ENCODE measurements around the gene RAP1GAP2. TPM values are rescaled to one million over a fixed set of nuclear protein-coding genes. Genes with fewer than 3 reads are reported as not detected.

Gene RAP1GAP2
- polyA plus RNA-seq, 3 donors: 20.7 to 31.8 (median 25.1) TPM

- DNase-seq (ENCODE audit: extremely low read depth in 1 of 11, low read depth in 9 of 11, low spot score in 4 of 11): no peak
Measured at GRCh38 chr17:2897605-2898004, 101.4 kb downstream of the RAP1GAP2 start.

GRCh38 chr17:2898255-2898926 lies 102.2 kb downstream of the RAP1GAP2 start:
- DNase-seq (ENCODE audit: extremely low read depth in 1 of 11, low read depth in 9 of 11, low spot score in 4 of 11): no peak

GRCh38 chr17:2899906-2900305 lies 103.7 kb downstream of the RAP1GAP2 start:
- peak in 7 of 11 donors; percentile 32 to 66 (median 41) for DNase-seq (ENCODE audit: extremely low read depth in 1 of 11, low read depth in 9 of 11, low spot score in 4 of 11)

- DNase-seq (ENCODE audit: extremely low read depth in 1 of 11, low read depth in 9 of 11, low spot score in 4 of 11): no peak
Measured at GRCh38 chr17:2900842-2901241, 104.6 kb downstream of the RAP1GAP2 start.

GRCh38 chr17:2901582-2901981 lies 105.3 kb downstream of the RAP1GAP2 start:
- no peak for DNase-seq (ENCODE audit: extremely low read depth in 1 of 11, low read depth in 9 of 11, low spot score in 4 of 11)

GRCh38 chr17:2902546-2902945 lies 106.3 kb downstream of the RAP1GAP2 start:
- no peak for DNase-seq (ENCODE audit: extremely low read depth in 1 of 11, low read depth in 9 of 11, low spot score in 4 of 11)

- no peak for DNase-seq (ENCODE audit: extremely low read depth in 1 of 11, low read depth in 9 of 11, low spot score in 4 of 11)
Measured at GRCh38 chr17:2903193-2903974, 107.1 kb downstream of the RAP1GAP2 start.

GRCh38 chr17:2904135-2904534 lies 107.9 kb downstream of the RAP1GAP2 start:
- peak in 10 of 11 donors; percentile 41 to 72 (median 52) for DNase-seq (ENCODE audit: extremely low read depth in 1 of 11, low read depth in 9 of 11, low spot score in 4 of 11)

- DNase-seq (ENCODE audit: extremely low read depth in 1 of 11, low read depth in 9 of 11, low spot score in 4 of 11): no peak
Measured at GRCh38 chr17:2905269-2905668, 109.0 kb downstream of the RAP1GAP2 start.

- no peak for DNase-seq (ENCODE audit: extremely low read depth in 1 of 11, low read depth in 9 of 11, low spot score in 4 of 11)
Measured at GRCh38 chr17:2905696-2906501, 109.7 kb downstream of the RAP1GAP2 start.

- DNase-seq (ENCODE audit: extremely low read depth in 1 of 11, low read depth in 9 of 11, low spot score in 4 of 11): no peak
Measured at GRCh38 chr17:2906901-2907300, 110.7 kb downstream of the RAP1GAP2 start.

- DNase-seq (ENCODE audit: extremely low read depth in 1 of 11, low read depth in 9 of 11, low spot score in 4 of 11): peak in 2 of 11 donors; percentile 48 to 52
Measured at GRCh38 chr17:2909175-2909845, 113.1 kb downstream of the RAP1GAP2 start.

GRCh38 chr17:2909846-2910234 lies 113.6 kb downstream of the RAP1GAP2 start:
- no peak for DNase-seq (ENCODE audit: extremely low read depth in 1 of 11, low read depth in 9 of 11, low spot score in 4 of 11)

- DNase-seq (ENCODE audit: extremely low read depth in 1 of 11, low read depth in 9 of 11, low spot score in 4 of 11): no peak
Measured at GRCh38 chr17:2911035-2911754, 115.0 kb downstream of the RAP1GAP2 start.

GRCh38 chr17:2911755-2912111 lies 115.5 kb downstream of the RAP1GAP2 start:
- no peak for DNase-seq (ENCODE audit: extremely low read depth in 1 of 11, low read depth in 9 of 11, low spot score in 4 of 11)

GRCh38 chr17:2912754-2913153 lies 116.5 kb downstream of the RAP1GAP2 start:
- no peak for DNase-seq (ENCODE audit: extremely low read depth in 1 of 11, low read depth in 9 of 11, low spot score in 4 of 11)

- no peak for DNase-seq (ENCODE audit: extremely low read depth in 1 of 11, low read depth in 9 of 11, low spot score in 4 of 11)
Measured at GRCh38 chr17:2916461-2916860, 120.2 kb downstream of the RAP1GAP2 start.

- DNase-seq (ENCODE audit: extremely low read depth in 1 of 11, low read depth in 9 of 11, low spot score in 4 of 11): no peak
Measured at GRCh38 chr17:2921443-2921842, 125.2 kb downstream of the RAP1GAP2 start.

GRCh38 chr17:2924211-2924610 lies 128.0 kb downstream of the RAP1GAP2 start:
- DNase-seq (ENCODE audit: extremely low read depth in 1 of 11, low read depth in 9 of 11, low spot score in 4 of 11): no peak
